HepG2 (cell line): ENCODE results near the gene CIAPIN1.

Experiments used
- CTCF ChIP-seq: sonication (generic); formaldehyde crosslinking; IDR thresholded peaks from 2 replicates; pipeline ENCODE4 v1.5.0; 2020; ENCODE audit warnings: mild to moderate bottlenecking, missing genetic modification reagents, moderate library complexity
- EZH2 ChIP-seq: conservative IDR thresholded peaks from 2 replicates; pipeline ENCODE4 v1.6.1; 2012; ENCODE audit warnings: mild to moderate bottlenecking, low read depth, low read length, moderate library complexity
- JUN ChIP-seq: sonication (generic); formaldehyde crosslinking; IDR thresholded peaks from 2 replicates; pipeline ENCODE4 v1.4.0; 2020; ENCODE audit warnings: mild to moderate bottlenecking, missing genetic modification reagents
- POLR2A ChIP-seq, 2 experiments: IDR thresholded peaks; 2 replicates each; pipeline ENCODE4 v1.6.1; 2011; ENCODE audit warnings: low read depth in 2 of 2, low read length in 2 of 2, mild to moderate bottlenecking in 1 of 2, moderate library complexity in 1 of 2; ENCODE audit not compliant: insufficient read depth in 1 of 2
- REL ChIP-seq: sonication (generic); formaldehyde crosslinking; conservative IDR thresholded peaks from 2 replicates; pipeline ENCODE4 v1.8.0; 2022; ENCODE audit warnings: mild to moderate bottlenecking, missing genetic modification reagents, moderate library complexity
- REST ChIP-seq, 2 experiments: IDR thresholded peaks; 2 replicates each; pipeline ENCODE4 v1.6.1; 2011 to 2012; ENCODE audit warnings: low read length in 2 of 2, borderline replicate concordance in 1 of 2, low read depth in 1 of 2, mild to moderate bottlenecking in 1 of 2, moderate library complexity in 1 of 2
- ZNF263 ChIP-seq: sonication (generic); formaldehyde crosslinking; IDR thresholded peaks from 2 replicates; pipeline ENCODE4 v1.4.0; 2020; ENCODE audit warnings: missing genetic modification reagents
- ZNF354B ChIP-seq: sonication (generic); formaldehyde crosslinking; IDR thresholded peaks from 2 replicates; pipeline ENCODE4 v1.8.0; 2022; ENCODE audit warnings: mild to moderate bottlenecking, missing genetic modification reagents
- ZNF776 ChIP-seq: sonication (generic); formaldehyde crosslinking; IDR thresholded peaks from 2 replicates; pipeline ENCODE4 v1.4.0; 2020; ENCODE audit warnings: mild to moderate bottlenecking, missing genetic modification reagents

GRCh38 chr16:57388359-57389086 is 58.7 kb downstream of the CIAPIN1 start:
- no peak for TF ChIP-seq CTCF (CRISPR knock-in tag)
- no peak for TF ChIP-seq REL
- no peak for TF ChIP-seq EZH2
- TF ChIP-seq ZNF354B (CRISPR knock-in tag) = no peak
- no peak for TF ChIP-seq ZNF263 (CRISPR knock-in tag)
- no peak for TF ChIP-seq POLR2A (IDR thresholded peaks at IDR 0.05; ENCODE audit: insufficient read depth in 1 of 2, low read depth in 2 of 2, low read length in 2 of 2)
- no peak for TF ChIP-seq REST (IDR thresholded peaks at IDR 0.05; ENCODE audit: borderline replicate concordance in 1 of 2, low read depth in 1 of 2, low read length in 2 of 2)
- no peak for TF ChIP-seq JUN (CRISPR knock-in tag)
- TF ChIP-seq ZNF776 (CRISPR knock-in tag) = no peak
